Dermis microvascular lymphatic vessel endothelial cell (primary cell): ENCODE results near the gene CYP26B1. TPM values are rescaled to one million over a fixed set of nuclear protein-coding genes. Genes with fewer than 3 reads are reported as not detected.

Experiments used
- DNase-seq, 2 donors: peaks; one replicate each; pipeline versions ENCODE4 v3.0.0 to v3.0.0-alpha.2; 2010; ENCODE audit warnings: low read depth in 2 of 2
- total RNA-seq: library from RNA; depleted of rRNA; stranded (reverse); fragments of >200 nt; gene quantifications from 2 replicates; pipeline ENCODE4 v1.2.1, GENCODE V29; 2014

CYP26B1 gene, protein sequence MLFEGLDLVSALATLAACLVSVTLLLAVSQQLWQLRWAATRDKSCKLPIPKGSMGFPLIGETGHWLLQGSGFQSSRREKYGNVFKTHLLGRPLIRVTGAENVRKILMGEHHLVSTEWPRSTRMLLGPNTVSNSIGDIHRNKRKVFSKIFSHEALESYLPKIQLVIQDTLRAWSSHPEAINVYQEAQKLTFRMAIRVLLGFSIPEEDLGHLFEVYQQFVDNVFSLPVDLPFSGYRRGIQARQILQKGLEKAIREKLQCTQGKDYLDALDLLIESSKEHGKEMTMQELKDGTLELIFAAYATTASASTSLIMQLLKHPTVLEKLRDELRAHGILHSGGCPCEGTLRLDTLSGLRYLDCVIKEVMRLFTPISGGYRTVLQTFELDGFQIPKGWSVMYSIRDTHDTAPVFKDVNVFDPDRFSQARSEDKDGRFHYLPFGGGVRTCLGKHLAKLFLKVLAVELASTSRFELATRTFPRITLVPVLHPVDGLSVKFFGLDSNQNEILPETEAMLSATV
- total RNA-seq: 0.25 TPM in 1 of 2 replicates, not detected in the other

- DNase-seq: no peak
Measured at GRCh38 chr2:72147303-72147971, at the start of gene CYP26B1. TSS of gene CYP26B1 (minus strand) at chr2:72147862. CDS start at chr2:72147834, 28 bp downstream.

GRCh38 chr2:72193723-72194122 lies 46.1 kb upstream of the CYP26B1 start:
- DNase-seq: no peak

GRCh38 chr2:72191441-72191840 lies 43.8 kb upstream of the CYP26B1 start:
- no peak for DNase-seq

GRCh38 chr2:72185206-72185605 lies 37.5 kb upstream of the CYP26B1 start:
- DNase-seq: peak in 1 of 2 donors; percentile 55

- DNase-seq: no peak
Measured at GRCh38 chr2:72183466-72183865, 35.8 kb upstream of the CYP26B1 start.

- DNase-seq: no peak
Measured at GRCh38 chr2:72183016-72183415, 35.4 kb upstream of the CYP26B1 start.

GRCh38 chr2:72182547-72182946 lies 34.9 kb upstream of the CYP26B1 start:
- DNase-seq: no peak

GRCh38 chr2:72181616-72182015 lies 34.0 kb upstream of the CYP26B1 start:
- DNase-seq: no peak

GRCh38 chr2:72180351-72180750 lies 32.7 kb upstream of the CYP26B1 start:
- no peak for DNase-seq

DNA sequence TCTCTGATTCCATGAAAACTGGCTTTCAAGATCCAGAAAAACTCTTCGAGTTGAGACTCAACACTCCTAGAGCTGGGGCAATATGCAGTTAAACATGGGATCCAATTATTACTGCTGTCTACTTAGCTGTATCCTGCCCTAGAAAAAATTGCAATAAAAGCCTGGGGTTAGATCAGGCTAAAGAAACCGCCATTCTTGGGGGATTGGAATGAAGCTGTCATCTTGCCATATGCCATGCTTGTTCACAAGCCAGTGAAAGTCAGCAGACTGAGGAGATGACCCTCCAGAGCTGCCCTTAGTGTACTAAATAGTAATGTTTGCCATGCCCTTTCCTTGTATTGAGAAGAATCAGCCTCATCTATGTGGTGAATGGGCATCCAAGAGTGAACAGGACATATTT lies 30.9 kb upstream of the CYP26B1 start:
- no peak for DNase-seq

- no peak for DNase-seq
Measured at GRCh38 chr2:72176281-72176680, 28.6 kb upstream of the CYP26B1 start.

DNA sequence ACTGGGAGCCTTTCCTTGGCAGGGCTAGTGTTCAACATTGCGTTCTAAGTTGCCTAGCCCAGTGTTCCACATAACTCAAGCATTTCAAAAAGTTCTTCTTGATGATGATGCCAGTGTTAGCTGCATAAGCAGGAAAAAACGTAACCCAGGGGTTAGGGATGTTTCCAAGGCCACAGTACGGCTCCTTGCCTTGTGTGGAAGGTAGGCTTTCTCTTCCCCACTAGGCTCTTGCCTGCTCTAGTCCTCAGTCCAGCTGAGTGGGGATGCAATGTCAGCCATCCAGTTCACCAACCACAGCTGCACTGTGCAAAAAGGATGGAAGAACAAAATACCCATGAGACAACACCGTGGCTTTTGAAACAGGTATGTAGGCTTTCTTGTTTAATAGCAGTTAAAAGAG lies 28.0 kb upstream of the CYP26B1 start:
- no peak for DNase-seq

DNA sequence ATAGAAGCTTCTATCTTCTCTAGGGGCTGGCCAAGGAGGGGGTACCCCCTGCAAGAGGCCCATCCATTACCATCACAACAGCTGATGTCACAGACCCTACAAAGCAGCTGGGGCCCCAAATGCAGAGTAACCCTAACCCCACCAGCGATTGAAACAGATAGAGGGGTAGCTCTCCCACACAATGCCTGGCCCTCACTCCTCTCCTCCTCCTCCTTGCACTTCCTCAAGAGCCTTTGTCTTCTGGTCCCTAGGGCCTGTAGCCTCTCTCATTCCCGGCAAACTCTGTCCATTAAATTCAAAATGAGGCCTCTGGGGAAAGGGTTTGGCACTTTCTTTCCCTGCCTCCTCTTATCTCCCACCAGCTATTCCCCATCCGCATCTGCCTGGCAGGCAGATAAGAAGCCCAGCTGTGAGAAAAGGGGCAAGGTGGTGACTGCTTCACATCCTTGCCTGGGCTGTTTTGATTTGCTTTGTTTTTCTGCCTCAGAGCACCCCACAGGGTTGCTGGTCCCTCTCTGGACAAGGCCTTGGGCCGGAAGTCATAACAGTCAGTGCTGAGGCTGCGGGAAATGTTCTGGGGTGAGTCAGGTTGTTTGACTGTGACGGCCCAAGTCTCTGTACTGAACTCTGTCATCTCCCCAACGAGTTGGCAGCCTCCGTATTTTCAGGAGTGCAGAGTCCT lies 26.1 kb upstream of the CYP26B1 start:
- DNase-seq: peak in 1 of 2 donors; percentile 58

DNA sequence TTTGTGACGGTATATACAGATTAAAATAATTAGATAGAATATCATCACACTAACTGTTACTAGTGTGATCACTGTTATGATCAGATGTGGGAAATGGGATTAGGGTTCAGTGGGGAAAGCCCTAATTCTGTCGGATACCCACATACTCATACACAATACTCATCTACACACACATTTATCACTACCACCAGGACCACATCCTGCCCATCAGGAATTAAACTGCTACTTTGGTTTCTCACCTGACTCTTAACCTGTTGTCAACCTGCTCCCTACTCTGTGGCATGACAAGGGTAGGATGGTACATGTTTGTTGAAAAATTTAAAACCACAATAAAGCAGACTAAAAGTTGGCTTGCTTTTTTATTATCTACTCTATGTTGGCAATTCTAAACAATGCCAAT lies 24.8 kb upstream of the CYP26B1 start:
- no peak for DNase-seq

- DNase-seq: no peak
Measured at GRCh38 chr2:72166279-72166678, 18.6 kb upstream of the CYP26B1 start.

DNA sequence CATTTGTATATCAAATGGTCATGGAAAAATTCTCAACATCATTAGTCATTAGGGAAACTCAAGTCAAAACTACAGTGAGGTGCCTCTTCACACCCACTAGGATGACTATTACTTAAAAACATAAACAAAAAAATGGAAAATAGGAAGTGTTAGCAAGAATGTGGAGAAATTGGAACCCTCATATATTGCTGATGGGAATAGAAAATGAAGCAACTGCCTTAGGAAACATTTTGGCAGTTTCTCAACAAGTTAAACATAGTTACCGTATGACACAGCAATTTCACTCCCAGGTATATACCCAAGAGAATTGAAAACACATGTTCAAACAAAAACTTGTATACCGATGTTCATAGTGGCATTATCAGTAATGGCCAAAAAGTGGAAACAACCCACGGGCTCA lies 18.1 kb upstream of the CYP26B1 start:
- no peak for DNase-seq

DNA sequence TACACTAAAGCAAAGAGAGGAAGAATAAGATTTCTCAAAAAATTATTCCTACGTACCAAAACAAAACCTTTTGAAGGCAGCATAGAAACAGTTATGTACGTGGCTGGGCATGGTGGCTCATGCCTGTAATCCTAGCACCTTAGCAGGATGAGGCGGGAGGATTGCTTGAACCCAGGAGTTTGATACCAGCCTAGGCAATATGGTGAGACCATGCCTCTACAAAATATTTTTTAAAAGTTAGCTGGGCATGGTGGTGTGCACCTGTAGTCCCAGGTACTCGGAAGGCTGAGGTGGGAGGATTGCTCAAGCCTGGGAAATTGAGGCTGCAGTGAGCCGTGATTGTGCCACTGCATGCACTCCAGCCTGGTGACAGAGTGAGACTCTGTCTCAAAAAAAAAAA lies 14.9 kb upstream of the CYP26B1 start:
- DNase-seq: no peak

DNA sequence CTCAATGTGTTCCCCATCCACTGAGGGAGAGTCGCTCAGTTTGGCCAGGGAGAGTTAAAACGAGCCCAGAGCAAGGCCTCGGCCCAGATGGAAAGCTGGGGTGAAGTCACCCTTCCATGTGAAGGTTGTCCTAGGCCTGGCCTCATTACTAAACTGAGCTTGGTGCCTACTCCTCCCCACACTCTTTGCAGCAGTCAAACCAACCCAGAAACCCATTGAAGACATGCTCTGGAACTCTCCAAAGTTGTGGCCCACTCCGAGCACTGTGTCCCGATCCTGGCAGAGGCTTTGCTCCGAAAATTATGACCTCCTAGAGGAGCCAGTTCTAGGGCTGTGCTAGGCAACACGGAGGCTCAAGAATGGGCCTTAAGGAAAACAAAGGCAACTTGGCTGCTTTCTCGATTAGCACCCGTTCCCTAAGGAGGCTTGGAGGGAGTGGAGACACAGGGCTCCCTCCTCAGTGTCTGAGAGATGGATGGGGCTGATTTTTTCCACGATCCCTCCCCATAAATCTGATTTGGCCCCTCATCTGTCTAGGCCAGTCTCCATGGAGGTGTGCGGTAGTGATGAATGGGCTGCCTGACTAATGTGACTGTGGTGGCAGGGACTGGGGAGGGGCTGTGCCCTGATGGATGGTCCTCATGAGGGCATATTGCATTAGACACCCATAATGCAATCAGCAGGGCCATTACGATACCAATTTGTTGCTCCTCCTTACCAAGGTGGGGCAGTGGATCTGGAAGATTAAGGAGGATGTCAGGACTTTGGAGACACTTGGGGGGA lies 11.7 kb upstream of the CYP26B1 start:
- no peak for DNase-seq

DNA sequence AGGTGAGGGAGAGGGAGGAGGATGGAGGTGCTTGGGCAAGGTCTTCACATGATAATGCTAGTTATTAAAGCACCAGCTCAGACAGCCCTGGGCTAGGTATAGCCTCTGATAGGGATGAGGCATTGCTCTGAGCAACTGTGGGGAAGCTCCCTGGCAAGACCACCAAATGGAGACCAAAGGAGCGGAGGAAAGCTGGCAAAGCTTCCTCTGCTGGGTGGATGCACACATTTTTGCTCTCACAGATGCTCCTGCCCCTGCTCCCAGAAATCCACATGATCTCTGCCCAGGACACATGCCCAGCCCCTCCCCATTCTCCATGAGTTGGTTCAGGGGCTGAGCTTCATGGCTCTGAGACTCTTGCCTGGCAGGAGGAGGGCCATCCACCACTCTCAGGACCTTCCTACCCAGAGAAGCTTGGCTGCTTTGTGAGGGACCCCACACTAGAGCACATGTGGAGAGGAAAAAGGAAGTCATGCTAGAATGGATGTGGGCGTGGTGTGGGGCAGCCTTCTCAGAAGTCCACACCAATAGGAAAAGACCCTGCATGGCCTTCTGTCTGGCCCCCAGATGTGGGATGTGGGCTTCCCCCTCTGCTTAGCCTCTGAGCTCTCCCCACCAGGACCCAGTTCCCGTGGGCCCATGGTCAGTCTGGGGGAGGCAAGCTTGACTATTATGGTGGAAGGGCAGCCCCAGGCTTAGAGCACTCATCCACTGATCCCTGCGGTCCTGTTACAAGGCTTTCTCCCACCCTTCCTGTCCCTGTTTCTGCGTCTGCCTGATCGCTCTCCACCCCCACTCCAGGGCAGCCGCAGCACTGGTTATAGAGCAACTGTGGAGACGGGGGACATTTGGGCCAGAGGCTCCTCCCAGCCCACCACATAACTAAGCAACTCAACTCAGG lies 10.5 kb upstream of the CYP26B1 start:
- no peak for DNase-seq

DNA sequence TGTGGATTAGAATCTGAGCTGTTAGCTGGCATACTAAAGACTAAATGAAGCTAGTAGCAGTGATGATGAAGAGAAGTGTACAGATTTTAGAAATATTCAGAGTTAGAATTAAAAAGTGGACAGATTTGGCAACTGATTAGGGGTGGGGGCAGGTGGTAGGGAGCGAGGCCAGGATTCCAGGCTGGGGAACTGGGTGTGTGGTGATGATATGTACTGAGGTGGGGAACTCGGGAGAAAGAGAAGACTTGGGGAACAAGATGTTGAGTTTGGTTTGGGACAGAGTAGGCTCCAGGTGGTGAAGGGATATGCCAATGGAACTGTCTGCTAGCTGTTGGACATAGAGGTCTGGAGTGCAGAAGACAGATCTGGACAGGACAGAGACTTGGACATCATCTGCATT lies 9.2 kb upstream of the CYP26B1 start:
- no peak for DNase-seq
